KMS-11 (cell line): ENCODE data around the gene TPO.
"Not testable (repeated sequence)": the region's sequence is repeated elsewhere in the genome, so short reads cannot be mapped to it uniquely, and the experiment has no call there.

Experiments used
- H2AFZ ChIP-seq: fragments of 200-600 bp; sonication (generic); 2 replicates; pipeline ENCODE4 v1.6.1; 2016; ENCODE audit warnings: antibody characterized with exemption, mixed run types, low read depth
- H3K27ac ChIP-seq: fragments of 200-600 bp; sonication (generic); 2 replicates; pipeline ENCODE4 v1.6.1; 2016; ENCODE audit warnings: mild to moderate bottlenecking, mixed run types
- H3K27me3 ChIP-seq: fragments of 200-600 bp; sonication (generic); 2 replicates; pipeline ENCODE4 v1.6.1; 2017; ENCODE audit warnings: mild to moderate bottlenecking, low read depth, mixed run types, moderate library complexity; ENCODE audit not compliant: insufficient read depth
- H3K36me3 ChIP-seq: fragments of 200-600 bp; sonication (generic); 2 replicates; pipeline ENCODE4 v1.6.1; 2017; ENCODE audit warnings: mild to moderate bottlenecking, mixed run types; ENCODE audit not compliant: insufficient read depth
- H3K4me1 ChIP-seq: fragments of 200-600 bp; sonication (generic); 2 replicates; pipeline ENCODE4 v1.6.1; 2016; ENCODE audit warnings: mild to moderate bottlenecking, low read depth, mixed run types; ENCODE audit not compliant: poor library complexity, severe bottlenecking
- H3K4me2 ChIP-seq: fragments of 200-600 bp; sonication (generic); 2 replicates; pipeline ENCODE4 v1.7.0; 2016; ENCODE audit warnings: mild to moderate bottlenecking, mixed run types
- H3K4me3 ChIP-seq: fragments of 200-600 bp; sonication (generic); IDR thresholded peaks from 2 replicates; pipeline ENCODE4 v1.6.1; 2017; ENCODE audit warnings: low read depth, low read length, mixed read lengths; ENCODE audit not compliant: insufficient read depth
- H3K79me2 ChIP-seq: fragments of 200-600 bp; sonication (generic); 2 replicates; pipeline ENCODE4 v1.6.1; 2016; ENCODE audit warnings: low read depth, mixed run types; ENCODE audit not compliant: insufficient read depth
- H3K9ac ChIP-seq: fragments of 200-600 bp; sonication (generic); 2 replicates; pipeline ENCODE4 v1.6.1; 2016; ENCODE audit warnings: mild to moderate bottlenecking, mixed run types
- H4K20me1 ChIP-seq: fragments of 200-600 bp; sonication (generic); 2 replicates; pipeline ENCODE4 v1.6.1; 2016; ENCODE audit warnings: mild to moderate bottlenecking, mixed run types; ENCODE audit not compliant: insufficient read depth
- CTCF ChIP-seq: fragments of 200-600 bp; sonication (generic); conservative IDR thresholded peaks from 2 replicates; pipeline ENCODE4 v1.6.1; 2017; ENCODE audit warnings: low read depth, mild to moderate bottlenecking, antibody characterized with exemption, low read length, moderate library complexity, mixed read lengths

Gene TPO

GRCh38 chr2:1405967-1406366 lies 7.3 kb upstream of the TPO start:
- Histone ChIP-seq H3K27me3 (no peaks in the 10 kb centered on the region), H3K36me3 (no peaks in the 10 kb centered on the region), H4K20me1 (no peaks in the 10 kb centered on the region), H2AFZ (no peak overlapping the region), H3K4me2 (no peak overlapping the region), H3K27ac (no peak overlapping the region), H3K9ac (no peak overlapping the region), H3K4me3 (no peak overlapping the region), H3K4me1 (no peaks in the 10 kb centered on the region), H3K79me2 (no peaks in the 10 kb centered on the region)
- no peak for TF ChIP-seq CTCF

GRCh38 chr2:1406434-1406833 lies 6.8 kb upstream of the TPO start:
- H4K20me1 ChIP-seq, result no peaks in the 10 kb centered on the region
- H3K79me2 ChIP-seq, result no peaks in the 10 kb centered on the region
- no peak for TF ChIP-seq CTCF
- H2AFZ ChIP-seq, result no peak overlapping the region
- H3K36me3 ChIP-seq, result no peaks in the 10 kb centered on the region
- no peak overlapping the region for H3K9ac ChIP-seq
- H3K27me3 ChIP-seq, result no peaks in the 10 kb centered on the region
- H3K4me1 ChIP-seq, result no peaks in the 10 kb centered on the region
- H3K4me3 ChIP-seq, result no peak overlapping the region
- H3K27ac ChIP-seq, result no peak overlapping the region
- no peak overlapping the region for H3K4me2 ChIP-seq

GRCh38 chr2:1407950-1408675 lies 5.2 kb upstream of the TPO start:
- Histone ChIP-seq H2AFZ (no peak overlapping the region), H3K36me3 (no peaks in the 10 kb centered on the region), H3K4me2 (no peak overlapping the region), H3K4me3 (no peak overlapping the region), H3K27ac (no peak overlapping the region), H3K9ac (no peak overlapping the region), H4K20me1 (no peaks in the 10 kb centered on the region), H3K79me2 (no peaks in the 10 kb centered on the region), H3K27me3 (no peaks in the 10 kb centered on the region), H3K4me1 (no peaks in the 10 kb centered on the region)
- TF ChIP-seq CTCF, result no peak

GRCh38 chr2:1414121-1414520 lies 858 bp downstream of the TPO start:
- Histone ChIP-seq H3K36me3 (no peaks in the 10 kb centered on the region), H3K4me2 (no peak overlapping the region), H3K79me2 (no peaks in the 10 kb centered on the region), H3K4me1 (no peaks in the 10 kb centered on the region), H2AFZ (no peak overlapping the region), H3K4me3 (no peak overlapping the region), H3K27me3 (no peaks in the 10 kb centered on the region), H3K27ac (no peak overlapping the region), H4K20me1 (no peaks in the 10 kb centered on the region), H3K9ac (no peak overlapping the region)
- TF ChIP-seq CTCF, result no peak

GRCh38 chr2:1414901-1415300 lies 1.6 kb downstream of the TPO start:
- H3K27ac ChIP-seq, H4K20me1 ChIP-seq, H3K9ac ChIP-seq, H3K27me3 ChIP-seq, H2AFZ ChIP-seq, H3K4me3 ChIP-seq, H3K4me1 ChIP-seq, H3K36me3 ChIP-seq, H3K4me2 ChIP-seq, H3K79me2 ChIP-seq: not testable (repeated sequence)
